ENCODE data around the gene KLF1.

The KLF1 gene

GRCh38 chr19:12868540-12869112 lies 18.4 kb downstream of the KLF1 start:
- in situ Hi-C loops (cut with HindIII; ENCODE audit: low sequenced_read_pairs), result no loop called here

- in situ Hi-C loops (cut with HindIII; ENCODE audit: low sequenced_read_pairs), result no loop called here
These were observed 19.6 kb downstream of the KLF1 start for GRCh38 chr19:12867120-12868099.

- in situ Hi-C loops (cut with HindIII; ENCODE audit: low sequenced_read_pairs), result no loop called here
These were observed 20.4 kb downstream of the KLF1 start for GRCh38 chr19:12866416-12867119.

- in situ Hi-C loops (cut with HindIII; ENCODE audit: low sequenced_read_pairs), result no loop called here
These were observed 21.1 kb downstream of the KLF1 start for GRCh38 chr19:12865746-12866415.

GRCh38 chr19:12864721-12865715 lies 22.0 kb downstream of the KLF1 start:
- in situ Hi-C loops (cut with HindIII; ENCODE audit: low sequenced_read_pairs), result no loop called here

GRCh38 chr19:12864143-12864542 lies 22.9 kb downstream of the KLF1 start:
- in situ Hi-C loops (cut with HindIII; ENCODE audit: low sequenced_read_pairs), result no loop called here

- in situ Hi-C loops (cut with HindIII; ENCODE audit: low sequenced_read_pairs), result no loop called here
These were observed 27.5 kb downstream of the KLF1 start for GRCh38 chr19:12859546-12859945.

GRCh38 chr19:12858041-12858928 lies 28.7 kb downstream of the KLF1 start:
- in situ Hi-C loops (cut with HindIII; ENCODE audit: low sequenced_read_pairs), result no loop called here

GRCh38 chr19:12856653-12857052 lies 30.3 kb downstream of the KLF1 start:
- in situ Hi-C loops (cut with HindIII; ENCODE audit: low sequenced_read_pairs), result no loop called here

GRCh38 chr19:12847159-12848139 lies 39.6 kb downstream of the KLF1 start:
- in situ Hi-C loops (cut with HindIII; ENCODE audit: low sequenced_read_pairs), result loop anchor here (5.0 kb wide), 1 partner anchor 80 kb away; no protein-coding TSS in a partner anchor

GRCh38 chr19:12846613-12847012 lies 40.4 kb downstream of the KLF1 start:
- in situ Hi-C loops (cut with HindIII; ENCODE audit: low sequenced_read_pairs), result loop anchor here (5.0 kb wide), 1 partner anchor 79 kb away; no protein-coding TSS in a partner anchor

GRCh38 chr19:12843999-12844732 lies 42.8 kb downstream of the KLF1 start:
- in situ Hi-C loops (cut with HindIII; ENCODE audit: low sequenced_read_pairs), result no loop called here

- in situ Hi-C loops (cut with HindIII; ENCODE audit: low sequenced_read_pairs), result no loop called here
These were observed 43.7 kb downstream of the KLF1 start for GRCh38 chr19:12843328-12843727.

GRCh38 chr19:12842511-12842910 lies 44.5 kb downstream of the KLF1 start:
- in situ Hi-C loops (cut with HindIII; ENCODE audit: low sequenced_read_pairs), result no loop called here

- in situ Hi-C loops (cut with HindIII; ENCODE audit: low sequenced_read_pairs), result no loop called here
These were observed 45.9 kb downstream of the KLF1 start for GRCh38 chr19:12841094-12841493.

- in situ Hi-C loops (cut with HindIII; ENCODE audit: low sequenced_read_pairs), result no loop called here
These were observed 46.6 kb downstream of the KLF1 start for GRCh38 chr19:12840091-12841079.

Measured in endothelial cell of hepatic sinusoid (primary cell).